Measurements from ENCODE around the gene DUX4.
"Not testable (repeated sequence)": the region's sequence is repeated elsewhere in the genome, so short reads cannot be mapped to it uniquely, and the experiment has no call there.

DUX4 gene

GRCh38 chr4:190173428-190173827 is at the start of gene DUX4:
Gene DUX4 (plus strand): TSS chr4:190173774. CDS start chr4:190173774, 0 bp downstream.
- not testable (repeated sequence) for FAIRE-seq

- FAIRE-seq: not testable (repeated sequence)
Measured at GRCh38 chr4:190175436-190175835, 1.9 kb downstream of the DUX4 start.

- FAIRE-seq: not testable (repeated sequence)
Measured at GRCh38 chr4:190177727-190178605, 4.4 kb downstream of the DUX4 start.

- not testable (repeated sequence) for FAIRE-seq
Measured at GRCh38 chr4:190178606-190178990, 5.0 kb downstream of the DUX4 start.

GRCh38 chr4:190179030-190179739 is 5.6 kb downstream of the DUX4 start:
- FAIRE-seq: not testable (repeated sequence)

GRCh38 chr4:190179740-190180094 is 6.1 kb downstream of the DUX4 start:
- not testable (repeated sequence) for FAIRE-seq

GRCh38 chr4:190180947-190181346 is 7.4 kb downstream of the DUX4 start:
- FAIRE-seq: not testable (repeated sequence)

GRCh38 chr4:190181481-190182100 is 8.0 kb downstream of the DUX4 start:
- FAIRE-seq: not testable (repeated sequence)

- FAIRE-seq: not testable (repeated sequence)
Measured at GRCh38 chr4:190203510-190203909, 29.9 kb downstream of the DUX4 start.
